Measurements from ENCODE around the gene VAV3.

- TF ChIP-seq CTCF (IDR thresholded peaks at IDR 0.05) (no peak), EP300 (IDR thresholded peaks at IDR 0.05; ENCODE audit: low read depth) (no peak), POLR2AphosphoS5 (IDR thresholded peaks at IDR 0.05) (no peak)
These were observed 318.0 kb downstream of the VAV3 start for GRCh38 chr1:107647012-107647411.

Measured in transverse colon (tissue), 4 donors.